Aorta (tissue), 5 donors: Measurements from ENCODE around the gene KIF4A. TPM values are rescaled to one million over a fixed set of nuclear protein-coding genes. Genes with fewer than 3 reads are reported as not detected.
"Not testable (repeated sequence)": the region's sequence is repeated elsewhere in the genome, so short reads cannot be mapped to it uniquely, and the experiment has no call there.

Experiments used
- ATAC-seq: fragments of 200-7000 bp; cut with Tn5 transposase; one replicate; pipeline ENCODE4 v1.9.1; 2022; ENCODE audit warnings: moderate library complexity; ENCODE audit not compliant: low FRiP score
- DNase-seq, 2 donors: peaks; one replicate each; pipeline ENCODE4 v3.0.0-alpha.2; 2020
- H3K27ac ChIP-seq, 2 donors: one replicate each; pipeline ENCODE4 v1.5.1; 2013; ENCODE audit warnings: low read length in 2 of 2, mild to moderate bottlenecking in 2 of 2, moderate library complexity in 2 of 2, control low read depth in 1 of 2, inconsistent platforms in 1 of 2, low read depth in 1 of 2
- H3K27me3 ChIP-seq, 2 donors: one replicate each; pipeline ENCODE4 v1.6.1; 2013; ENCODE audit warnings: control low read depth in 1 of 2, low read length in 1 of 2, mild to moderate bottlenecking in 1 of 2, moderate library complexity in 1 of 2; ENCODE audit not compliant: insufficient read depth in 2 of 2, control insufficient read depth in 1 of 2
- H3K36me3 ChIP-seq, 2 donors: one replicate each; pipeline ENCODE4 v1.6.1; 2013; ENCODE audit warnings: control low read depth in 1 of 2, low read length in 1 of 2, mild to moderate bottlenecking in 1 of 2; ENCODE audit not compliant: insufficient read depth in 2 of 2, control insufficient read depth in 1 of 2
- H3K4me1 ChIP-seq, 2 donors: one replicate each; pipeline ENCODE4 v1.6.1; 2013; ENCODE audit warnings: low read length in 2 of 2, control low read depth in 1 of 2, mild to moderate bottlenecking in 1 of 2, moderate library complexity in 1 of 2; ENCODE audit not compliant: insufficient read depth in 2 of 2, control insufficient read depth in 1 of 2
- H3K4me3 ChIP-seq, 2 donors: one replicate each; pipeline ENCODE4 v1.5.1; 2013; ENCODE audit warnings: low read length in 2 of 2, control low read depth in 1 of 2, mild to moderate bottlenecking in 1 of 2
- H3K9me3 ChIP-seq: one replicate; pipeline ENCODE4 v1.6.1; 2013; ENCODE audit warnings: mild to moderate bottlenecking, low read length; ENCODE audit not compliant: control insufficient read depth
- WGBS, 2 donors: extraction: QIAGEN DNeasy Blood & Tissue Kit; methylation state at CpG; one replicate each; pipeline ENCODE4 v1.1.7; 2013; 5-methylcytosine and 5-hydroxymethylcytosine counted together
- intact Hi-C, 2 donors: fragments of 100-400 bp; cut with DNase I; formaldehyde crosslinking; loops; one replicate each; pipeline versions ENCODE4 v1.14.2 to v1.15.0; 2022
- polyA plus RNA-seq, 2 donors: library from polyadenylated mRNA; stranded (reverse); fragments of 200-250 nt; gene quantifications; one replicate each; pipeline ENCODE4 v1.2.3, GENCODE V29; 2013
- total RNA-seq, 2 donors: library from RNA; stranded (reverse); fragmentation: NEBNext Ultra II Directional; extraction: Animal tissue kit (Norgen Biotek cat#: 25700); gene quantifications; one replicate each; pipeline ENCODE4 v1.2.1, GENCODE V29; 2021
- donor health status: healthy with polysubstance abuse.
- donor health status: Bipolar disorder and iron deficiency.
- donor health status: DM: no; HTN: no; CAD: no.
- donor health status: DM: no; HTN: no; CAD: no.
- donor health status: DM: yes; HTN: yes; CAD: no.

The KIF4A gene
- total and polyA plus RNA-seq, 4 donors = 0.36 to 0.66 (median 0.39) TPM

- no peak overlapping the region for H3K27ac ChIP-seq
- H3K27me3 ChIP-seq = no peaks in the 10 kb centered on the region
- no peaks in the 10 kb centered on the region for H3K36me3 ChIP-seq
- no peaks in the 10 kb centered on the region for H3K9me3 ChIP-seq
- 10 to 51% methylated on average over 4 of the region's 4 CpGs for WGBS, 2 donors
- no peak for ATAC-seq
- DNase-seq = no peak
- intact Hi-C loops = no loop called here
- H3K4me1 ChIP-seq = no peaks in the 10 kb centered on the region
- no peak overlapping the region for H3K4me3 ChIP-seq
Observed at GRCh38 chrX:70398899-70399298, 109.0 kb downstream of the KIF4A start.

- H3K4me1 ChIP-seq, H3K4me3 ChIP-seq, DNase-seq: not testable (repeated sequence)
Observed at GRCh38 chrX:70400181-70400580, 110.3 kb downstream of the KIF4A start.

DNA sequence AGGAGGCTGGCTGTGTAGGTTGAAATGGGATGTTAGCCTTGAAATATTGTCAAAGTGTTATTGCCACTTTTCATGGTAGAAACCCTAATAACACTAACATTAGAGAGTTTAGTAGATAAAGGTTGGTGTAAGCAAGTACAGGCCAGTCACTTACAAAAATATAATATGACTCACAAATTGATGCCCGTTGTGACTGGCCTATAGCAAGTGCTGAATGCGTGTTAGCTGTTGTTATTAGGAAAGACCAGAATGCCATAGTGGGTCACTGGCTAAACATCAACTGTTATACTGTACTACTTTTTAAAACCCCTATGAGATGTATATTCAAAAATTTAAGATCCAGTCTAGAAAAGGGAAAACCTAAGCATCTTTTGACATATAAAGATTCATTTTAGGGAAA is 112.8 kb downstream of the KIF4A start:
- Histone ChIP-seq H3K36me3 (no peaks in the 10 kb centered on the region), H3K4me3 (no peak overlapping the region), H3K27me3 (no peaks in the 10 kb centered on the region), H3K9me3 (no peaks in the 10 kb centered on the region), H3K27ac (no peak overlapping the region), H3K4me1 (no peaks in the 10 kb centered on the region)
- 71 to 85% methylated on average over 2 of the region's 2 CpGs for WGBS, 2 donors
- DNase-seq = no peak
- no peak for ATAC-seq
- intact Hi-C loops = no loop called here

More at GRCh38 chrX:70400181-70400580, 110.3 kb downstream of the KIF4A start:
- ATAC-seq, H3K27ac ChIP-seq, H3K36me3 ChIP-seq, H3K9me3 ChIP-seq, intact Hi-C loops, H3K27me3 ChIP-seq: not testable (repeated sequence)
- 98 to 100% methylated on average over 1 of the region's 3 CpGs for WGBS, 2 donors

DNA sequence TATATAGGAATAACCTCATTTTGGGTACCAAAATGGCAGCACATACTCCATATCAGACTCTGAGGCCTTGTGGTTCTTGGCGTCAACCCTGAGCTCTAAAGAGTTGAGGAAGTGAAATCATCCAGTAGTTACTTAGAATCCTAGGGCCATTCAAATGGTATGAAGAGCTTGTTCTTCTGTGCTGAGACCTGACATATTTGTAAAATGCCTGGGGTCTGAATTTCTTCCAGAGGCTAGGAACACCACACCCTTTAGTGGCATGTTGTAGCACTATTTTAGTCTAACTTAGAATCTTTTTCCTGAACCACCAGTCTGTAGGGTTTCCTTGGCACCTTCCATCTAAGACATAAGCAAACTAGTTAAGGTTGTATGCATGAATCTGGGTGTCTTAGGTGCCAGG is 115.1 kb downstream of the KIF4A start:
- no peak overlapping the region for H3K27ac ChIP-seq
- WGBS, 2 donors = 65 to 88% methylated on average over 1 of the region's 1 CpG
- DNase-seq (no peak), ATAC-seq (no peak)
- H3K9me3 ChIP-seq = no peaks in the 10 kb centered on the region
- no peaks in the 10 kb centered on the region for H3K4me1 ChIP-seq
- no peak overlapping the region for H3K4me3 ChIP-seq
- no peaks in the 10 kb centered on the region for H3K27me3 ChIP-seq
- no peaks in the 10 kb centered on the region for H3K36me3 ChIP-seq
- intact Hi-C loops = no loop called here

GRCh38 chrX:70410921-70411320 is 121.0 kb downstream of the KIF4A start:
- Histone ChIP-seq H3K27me3 (no peaks in the 10 kb centered on the region), H3K9me3 (no peaks in the 10 kb centered on the region), H3K4me1 (no peaks in the 10 kb centered on the region), H3K36me3 (no peaks in the 10 kb centered on the region), H3K4me3 (no peak overlapping the region), H3K27ac (no peak overlapping the region)
- DNase-seq (no peak), ATAC-seq (no peak)
- 94 to 95% methylated on average over 2 of the region's 2 CpGs for WGBS, 2 donors
- intact Hi-C loops = no loop called here

DNA sequence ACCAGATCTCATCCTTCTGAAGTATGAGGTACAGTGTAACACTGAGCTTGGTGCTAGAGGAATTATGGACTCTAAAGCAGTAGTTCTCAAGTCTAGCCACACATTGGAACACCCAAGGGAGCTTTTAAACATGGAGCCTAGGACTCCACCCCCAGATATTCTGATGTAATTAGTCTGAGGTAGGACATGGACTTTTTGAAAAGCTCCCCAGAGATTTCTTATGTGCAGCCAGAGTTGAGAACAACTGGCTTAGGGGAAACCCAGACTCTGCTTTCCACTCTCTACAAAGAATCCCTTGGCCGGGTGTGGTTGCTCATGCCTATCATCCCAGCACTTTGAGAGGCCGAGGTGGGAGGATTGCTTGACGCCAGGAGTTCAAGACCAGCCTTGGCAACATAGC is 121.6 kb downstream of the KIF4A start:
- no peak for ATAC-seq
- no peak for DNase-seq
- Histone ChIP-seq H3K4me3 (no peak overlapping the region), H3K36me3 (no peaks in the 10 kb centered on the region), H3K4me1 (no peaks in the 10 kb centered on the region), H3K27me3 (no peaks in the 10 kb centered on the region), H3K9me3 (no peaks in the 10 kb centered on the region), H3K27ac (no peak overlapping the region)
- WGBS, 2 donors = 76 to 96% methylated on average over 3 of the region's 3 CpGs
- intact Hi-C loops = no loop called here

- 34 to 39% methylated on average over 2 of the region's 2 CpGs for WGBS, 2 donors
- intact Hi-C loops = no loop called here
- DNase-seq (no peak), ATAC-seq (no peak)
- Histone ChIP-seq H3K9me3 (no peaks in the 10 kb centered on the region), H3K36me3 (no peaks in the 10 kb centered on the region), H3K27ac (no peak overlapping the region), H3K4me3 (no peak overlapping the region), H3K27me3 (peaks cover 0 to 1% of the 10 kb centered on the region in 2 donors), H3K4me1 (no peaks in the 10 kb centered on the region)
Observed at GRCh38 chrX:70421618-70422017, 131.7 kb downstream of the KIF4A start.

- H3K4me1 ChIP-seq = no peaks in the 10 kb centered on the region
- H3K36me3 ChIP-seq = no peaks in the 10 kb centered on the region
- DNase-seq (no peak), ATAC-seq (no peak)
- WGBS, 2 donors = 9 to 22% methylated on average over 11 of the region's 11 CpGs
- peaks cover 0 to 1% of the 10 kb centered on the region in 2 donors for H3K27me3 ChIP-seq
- intact Hi-C loops = no loop called here
- H3K9me3 ChIP-seq = no peaks in the 10 kb centered on the region
- no peak within 1 kb of the TSS for H3K4me3 ChIP-seq
- no peak within 1 kb of the TSS for H3K27ac ChIP-seq
Observed at GRCh38 chrX:70422851-70423341, 133.0 kb downstream of the KIF4A start, which contains the start of gene GDPD2. TSS of gene GDPD2 (plus strand) at chrX:70423314. CDS start at chrX:70424985, 1,671 bp downstream.

- DNase-seq (no peak), ATAC-seq (no peak)
- H3K9me3 ChIP-seq = no peaks in the 10 kb centered on the region
- H3K36me3 ChIP-seq = no peaks in the 10 kb centered on the region
- no peak overlapping the region for H3K4me3 ChIP-seq
- no peaks in the 10 kb centered on the region for H3K4me1 ChIP-seq
- peaks cover 0 to 1% of the 10 kb centered on the region in 2 donors for H3K27me3 ChIP-seq
- intact Hi-C loops = no loop called here
- 71 to 85% methylated on average over 10 of the region's 10 CpGs for WGBS, 2 donors
- no peak overlapping the region for H3K27ac ChIP-seq
Observed at GRCh38 chrX:70423936-70424675, 134.2 kb downstream of the KIF4A start.
